ENCODE measurements around the gene QSOX2. TPM values are rescaled to one million over a fixed set of nuclear protein-coding genes. Genes with fewer than 3 reads are reported as not detected.
A peak's percentile ranks its signal among the peaks of the same experiment; 100 is the strongest.

Gene QSOX2
- total and polyA plus RNA-seq, 12 donors: 4.6 to 9.1 (median 7.7) TPM

- H3K27ac ChIP-seq: peak overlapping the region in 9 of 10 donors; percentile 10 to 75 (median 53)
- peaks cover 0 to 59% (median 43%) of the 10 kb centered on the region in 7 donors for H3K27me3 ChIP-seq
- H3K4me3 ChIP-seq: peak overlapping the region in 9 of 10 donors; percentile 16 to 45 (median 30)
Measured at GRCh38 chr9:136283291-136284235, 38.0 kb upstream of the QSOX2 start.

GRCh38 chr9:136282272-136282861, 36.8 kb upstream of the QSOX2 start:
- ATAC-seq (no peak), DNase-seq (no peak)
- no peaks in the 10 kb centered on the region for H3K9me3 ChIP-seq
- peaks cover 0 to 59% (median 47%) of the 10 kb centered on the region in 7 donors for H3K27me3 ChIP-seq
- H3K4me1 ChIP-seq: peaks cover 0 to 13% (median 6%) of the 10 kb centered on the region in 9 donors
- intact Hi-C loops (cut with DNase I): loop anchor here in 7 of 10 donors (2.0 to 10.0 kb wide), 8 partner anchors 108 to 678 kb away; partner anchors contain the start of gene UBAC1 (in 1 of the 7)
- WGBS, 2 donors: 62 to 64% methylated on average over 14 of the region's 14 CpGs
- no peak overlapping the region for H3K27ac ChIP-seq
- no peaks in the 10 kb centered on the region for H3K36me3 ChIP-seq
- no peak for TF ChIP-seq CTCF (IDR thresholded peaks at IDR 0.05)
- H3K4me3 ChIP-seq: no peak overlapping the region

More at GRCh38 chr9:136283291-136284235, 38.0 kb upstream of the QSOX2 start:
- 17 to 21% methylated on average over 28 to 32 of the region's 32 CpGs for WGBS, 2 donors
- H3K36me3 ChIP-seq: no peaks in the 10 kb centered on the region
- H3K4me1 ChIP-seq: peaks cover 0 to 13% (median 6%) of the 10 kb centered on the region in 9 donors
- peak; percentile 81 to 89 (median 87) for TF ChIP-seq CTCF (IDR thresholded peaks at IDR 0.05)
- DNase-seq (peak; percentile 71 to 78), ATAC-seq (peak; percentile 93 to 98 (median 94))
- intact Hi-C loops (cut with DNase I): loop anchor here in 9 of 10 donors (1.0 to 10.0 kb wide), 10 partner anchors 109 to 679 kb away; partner anchors contain the start of gene UBAC1 (in 1 of the 9)
- no peaks in the 10 kb centered on the region for H3K9me3 ChIP-seq

- Histone ChIP-seq H3K4me1 (peaks cover 0 to 13% (median 6%) of the 10 kb centered on the region in 9 donors), H3K36me3 (no peaks in the 10 kb centered on the region), H3K9me3 (no peaks in the 10 kb centered on the region), H3K27ac (no peak overlapping the region), H3K27me3 (peaks cover 0 to 63% (median 50%) of the 10 kb centered on the region in 7 donors), H3K4me3 (no peak overlapping the region)
- DNase-seq: no peak
- intact Hi-C loops (cut with DNase I): loop anchor here in 7 of 10 donors (2.0 to 10.0 kb wide), 8 partner anchors 107 to 677 kb away; partner anchors contain the start of gene UBAC1 (in 1 of the 7)
- TF ChIP-seq CTCF (IDR thresholded peaks at IDR 0.05): no peak
- ATAC-seq: no peak
- WGBS, 2 donors: 84 to 87% methylated on average over 39 of the region's 39 CpGs
Measured at GRCh38 chr9:136281421-136282271, 36.0 kb upstream of the QSOX2 start.
